ENCODE measurements around the gene MRPL30.

DNA sequence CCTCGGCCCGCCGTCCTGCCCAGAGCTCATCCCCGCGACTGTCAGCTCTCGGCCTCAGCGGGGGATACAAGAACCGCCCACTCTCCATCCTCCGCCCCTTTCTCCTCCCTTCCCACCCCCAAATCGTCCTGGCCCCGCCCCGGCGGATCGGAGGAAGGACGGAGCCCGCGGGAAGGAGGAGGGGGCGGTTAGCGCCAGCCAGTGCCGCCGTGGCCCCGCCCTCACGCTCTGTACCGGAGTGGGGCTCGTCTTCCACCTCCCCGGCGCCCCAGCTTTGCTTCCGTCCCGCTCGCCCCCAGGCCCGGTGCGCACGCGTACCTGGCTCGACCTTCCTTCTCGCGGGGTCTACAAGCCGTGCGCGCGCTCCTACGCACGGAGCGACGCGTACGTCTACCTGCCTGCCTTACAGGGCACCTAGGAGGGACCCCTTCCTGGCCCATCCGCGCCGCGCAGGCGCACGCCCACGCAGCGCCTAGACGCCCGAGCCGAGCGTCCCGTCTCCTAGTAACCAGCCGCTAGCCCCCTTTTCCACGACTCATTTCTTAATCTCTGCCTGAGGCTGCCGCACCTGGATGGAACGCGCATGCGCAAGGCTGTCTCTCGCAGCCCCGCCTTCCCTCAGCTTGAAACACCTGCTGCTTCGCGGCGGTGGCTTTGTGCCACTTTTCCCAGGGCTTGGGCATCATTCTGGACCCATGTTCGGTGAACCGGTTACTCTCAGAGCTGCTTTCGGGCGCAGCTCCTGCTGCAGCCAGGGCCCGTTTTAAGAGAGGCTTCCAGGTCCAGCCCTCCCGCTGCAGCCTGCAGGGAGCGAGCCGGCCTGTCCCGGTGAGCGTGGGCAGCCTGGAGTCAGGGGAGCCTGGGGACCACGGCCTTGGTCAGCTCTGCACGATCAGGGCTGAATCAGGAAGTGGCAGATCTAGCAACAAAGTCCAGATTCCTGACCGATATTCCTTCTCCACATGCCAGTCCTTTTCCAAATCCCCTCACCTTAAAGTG lies 39.6 kb upstream of the MRPL30 start, which contains the start of gene C2orf15:
- TF ChIP-seq, protein P1, sequence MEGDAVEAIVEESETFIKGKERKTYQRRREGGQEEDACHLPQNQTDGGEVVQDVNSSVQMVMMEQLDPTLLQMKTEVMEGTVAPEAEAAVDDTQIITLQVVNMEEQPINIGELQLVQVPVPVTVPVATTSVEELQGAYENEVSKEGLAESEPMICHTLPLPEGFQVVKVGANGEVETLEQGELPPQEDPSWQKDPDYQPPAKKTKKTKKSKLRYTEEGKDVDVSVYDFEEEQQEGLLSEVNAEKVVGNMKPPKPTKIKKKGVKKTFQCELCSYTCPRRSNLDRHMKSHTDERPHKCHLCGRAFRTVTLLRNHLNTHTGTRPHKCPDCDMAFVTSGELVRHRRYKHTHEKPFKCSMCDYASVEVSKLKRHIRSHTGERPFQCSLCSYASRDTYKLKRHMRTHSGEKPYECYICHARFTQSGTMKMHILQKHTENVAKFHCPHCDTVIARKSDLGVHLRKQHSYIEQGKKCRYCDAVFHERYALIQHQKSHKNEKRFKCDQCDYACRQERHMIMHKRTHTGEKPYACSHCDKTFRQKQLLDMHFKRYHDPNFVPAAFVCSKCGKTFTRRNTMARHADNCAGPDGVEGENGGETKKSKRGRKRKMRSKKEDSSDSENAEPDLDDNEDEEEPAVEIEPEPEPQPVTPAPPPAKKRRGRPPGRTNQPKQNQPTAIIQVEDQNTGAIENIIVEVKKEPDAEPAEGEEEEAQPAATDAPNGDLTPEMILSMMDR (IDR thresholded peaks at IDR 0.05) = no peak
- no peak for TF ChIP-seq POLR2A (IDR thresholded peaks at IDR 0.05)
